ENCODE measurements around the gene RASSF7. TPM values are rescaled to one million over a fixed set of nuclear protein-coding genes. Genes with fewer than 3 reads are reported as not detected.

Gene RASSF7
- total and polyA plus RNA-seq, 10 of the 15 experiments (the other 5 are each of a cell fraction or from before 2014, with no cell fraction given): 0.39 to 29.7 (median 13.2) TPM

DNA sequence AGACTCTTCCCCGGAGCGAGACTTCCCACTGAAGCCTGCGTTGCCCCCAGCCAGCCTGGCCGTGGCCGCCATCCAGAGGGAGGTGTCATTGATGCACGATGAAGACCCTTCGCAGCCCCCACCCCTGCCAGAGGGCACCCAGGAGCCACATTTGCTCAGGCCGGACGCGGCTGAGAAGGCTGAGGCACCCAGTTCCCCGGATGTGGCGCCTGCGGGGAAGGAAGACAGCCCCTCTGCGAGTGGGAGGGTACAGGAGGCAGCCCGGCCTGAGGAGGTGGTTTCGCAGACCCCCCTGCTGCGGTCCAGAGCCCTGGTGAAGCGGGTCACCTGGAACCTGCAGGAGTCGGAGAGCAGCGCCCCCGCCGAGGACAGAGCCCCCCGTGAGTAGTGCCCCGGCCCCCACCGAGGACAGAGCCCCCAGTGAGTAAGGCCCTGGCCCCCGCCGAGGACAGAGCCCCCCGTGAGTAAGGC, 48.6 kb downstream of the RASSF7 start:
- Histone ChIP-seq H3K27me3 (replicated peaks in 1 of 2; ENCODE audit: control insufficient read depth in 2 of 2, insufficient read depth in 2 of 2, low read length in 1 of 2) (no peaks in the 10 kb centered on the region), H2AFZ (ENCODE audit: control insufficient read depth, low read depth, low read length) (no peak overlapping the region), H3K4me2 (ENCODE audit: control insufficient read depth, insufficient read depth) (no peak overlapping the region), H3K27ac (ENCODE audit: control insufficient read depth, insufficient read depth) (no peak overlapping the region), H3K9ac (ENCODE audit: control insufficient read depth, insufficient read depth, low read length) (no peak overlapping the region), H3K79me2 (ENCODE audit: control insufficient read depth, insufficient read depth, low read length) (peaks cover 13% of the 10 kb centered on the region), H4K20me1 (ENCODE audit: control insufficient read depth, insufficient read depth) (peaks cover 11% of the 10 kb centered on the region), H3K4me3 (no peak overlapping the region), H3K36me3 (ENCODE audit: control insufficient read depth in 2 of 2, insufficient read depth in 2 of 2, low read length in 1 of 2) (peaks cover 21 to 75% of the 10 kb centered on the region in 2 experiments; a peak in 3 of 4 replicates), H3K4me1 (ENCODE audit: control insufficient read depth, insufficient read depth, low read length) (peaks cover 10% of the 10 kb centered on the region), H3K9me3 (replicated peaks; ENCODE audit: control insufficient read depth, insufficient read depth, low read length) (no peaks in the 10 kb centered on the region)
- in situ Hi-C loops (cut with MboI) (no loop called here), intact Hi-C loops (cut with micrococcal nuclease; ENCODE audit: unreplicated experiment) (no loop called here)
- DNase-seq (ENCODE audit: low read depth, low spot score) (no peak), FAIRE-seq (no peak), ATAC-seq (no peak)
- ChIA-PET SMC1A (ENCODE audit: uncharacterized antibody, unreplicated experiment) (no interaction called here), POLR2A (no interaction called here), RAD21 (ENCODE audit: unreplicated experiment) (no interaction called here), CTCF (no interaction called here)
- BruUV-seq (replicated peaks): no TSS peak
- WGBS (ENCODE audit: insufficient coverage, insufficient replicate concordance, low lambda C conversion rate, missing lambda C conversion rate): 97% methylated on average over 26 of the region's 28 CpGs
- TF ChIP-seq POLR2A (IDR thresholded peaks at IDR 0.05; ENCODE audit: low read depth, low read length) (0 out of 2 replicates have a peak, but pooled peaks have one; percentile 18), NKRF (conservative IDR thresholded peaks at IDR 0.05) (no peak)

DNA sequence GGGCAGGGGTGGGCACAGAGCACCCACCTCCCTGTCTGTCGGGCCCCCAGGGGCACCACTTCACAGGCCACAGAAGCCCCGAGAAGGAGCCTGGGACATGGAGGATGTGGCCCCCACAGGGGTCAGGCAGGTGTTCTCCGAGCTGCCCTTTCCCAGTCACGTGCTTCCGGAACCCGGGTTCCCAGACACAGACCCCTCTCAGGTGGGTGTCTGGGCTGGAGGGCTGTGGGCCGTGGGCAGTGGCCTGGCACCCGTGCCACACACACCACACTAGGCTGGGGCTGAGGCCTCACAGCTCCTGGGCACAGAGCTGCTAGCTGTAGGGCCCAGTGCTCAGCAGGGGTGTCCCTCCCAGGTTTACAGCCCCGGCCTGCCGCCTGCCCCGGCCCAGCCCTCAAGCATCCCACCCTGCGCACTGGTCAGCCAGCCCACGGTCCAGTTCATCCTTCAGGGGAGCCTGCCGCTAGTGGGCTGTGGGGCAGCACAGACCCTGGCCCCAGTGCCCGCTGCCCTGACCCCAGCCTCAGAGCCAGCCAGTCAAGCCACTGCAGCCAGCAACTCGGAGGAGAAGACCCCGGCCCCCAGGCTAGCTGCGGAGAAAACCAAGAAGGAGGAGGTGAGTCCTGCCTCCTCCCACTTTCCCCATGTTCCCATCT, 49.5 kb downstream of the RASSF7 start:
- ChIA-PET RAD21 (ENCODE audit: unreplicated experiment) (no interaction called here), SMC1A (ENCODE audit: uncharacterized antibody, unreplicated experiment) (no interaction called here), POLR2A (no interaction called here), CTCF (no interaction called here)
- Histone ChIP-seq H3K9me3 (replicated peaks; ENCODE audit: control insufficient read depth, insufficient read depth, low read length) (no peaks in the 10 kb centered on the region), H4K20me1 (ENCODE audit: control insufficient read depth, insufficient read depth) (peaks cover 11% of the 10 kb centered on the region), H3K79me2 (ENCODE audit: control insufficient read depth, insufficient read depth, low read length) (peaks cover 22% of the 10 kb centered on the region), H3K4me2 (ENCODE audit: control insufficient read depth, insufficient read depth) (no peak overlapping the region), H2AFZ (ENCODE audit: control insufficient read depth, low read depth, low read length) (no peak overlapping the region), H3K27me3 (replicated peaks in 1 of 2; ENCODE audit: control insufficient read depth in 2 of 2, insufficient read depth in 2 of 2, low read length in 1 of 2) (no peaks in the 10 kb centered on the region), H3K27ac (ENCODE audit: control insufficient read depth, insufficient read depth) (no peak overlapping the region), H3K9ac (ENCODE audit: control insufficient read depth, insufficient read depth, low read length) (no peak overlapping the region), H3K4me3 (no peak overlapping the region), H3K4me1 (ENCODE audit: control insufficient read depth, insufficient read depth, low read length) (peaks cover 10% of the 10 kb centered on the region), H3K36me3 (ENCODE audit: control insufficient read depth in 2 of 2, insufficient read depth in 2 of 2, low read length in 1 of 2) (peaks cover 16 to 70% of the 10 kb centered on the region in 2 experiments; a peak in 3 of 4 replicates)
- FAIRE-seq (no peak), DNase-seq (ENCODE audit: low read depth, low spot score) (no peak), ATAC-seq (no peak)
- TF ChIP-seq SMAD5 (IDR thresholded peaks at IDR 0.05; ENCODE audit: low read depth) (no peak), POLR2A (IDR thresholded peaks at IDR 0.05; ENCODE audit: low read depth, low read length) (peak; percentile 3; the same call in 1 of the 2 replicates), HDGF (IDR thresholded peaks at IDR 0.05) (no peak), TBL1XR1 (IDR thresholded peaks at IDR 0.05; ENCODE audit: low read depth, low read length) (no peak), DPF2 (IDR thresholded peaks at IDR 0.05) (no peak), ZNF274 (IDR thresholded peaks at IDR 0.05; ENCODE audit: insufficient read depth, insufficient read length) (no peak), MLLT1 (IDR thresholded peaks at IDR 0.05) (no peak)
- TF ChIP-seq, protein P1, sequence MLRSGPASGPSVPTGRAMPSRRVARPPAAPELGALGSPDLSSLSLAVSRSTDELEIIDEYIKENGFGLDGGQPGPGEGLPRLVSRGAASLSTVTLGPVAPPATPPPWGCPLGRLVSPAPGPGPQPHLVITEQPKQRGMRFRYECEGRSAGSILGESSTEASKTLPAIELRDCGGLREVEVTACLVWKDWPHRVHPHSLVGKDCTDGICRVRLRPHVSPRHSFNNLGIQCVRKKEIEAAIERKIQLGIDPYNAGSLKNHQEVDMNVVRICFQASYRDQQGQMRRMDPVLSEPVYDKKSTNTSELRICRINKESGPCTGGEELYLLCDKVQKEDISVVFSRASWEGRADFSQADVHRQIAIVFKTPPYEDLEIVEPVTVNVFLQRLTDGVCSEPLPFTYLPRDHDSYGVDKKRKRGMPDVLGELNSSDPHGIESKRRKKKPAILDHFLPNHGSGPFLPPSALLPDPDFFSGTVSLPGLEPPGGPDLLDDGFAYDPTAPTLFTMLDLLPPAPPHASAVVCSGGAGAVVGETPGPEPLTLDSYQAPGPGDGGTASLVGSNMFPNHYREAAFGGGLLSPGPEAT (IDR thresholded peaks at IDR 0.05; ENCODE audit: low read depth): no peak
- TF ChIP-seq, protein P2, sequence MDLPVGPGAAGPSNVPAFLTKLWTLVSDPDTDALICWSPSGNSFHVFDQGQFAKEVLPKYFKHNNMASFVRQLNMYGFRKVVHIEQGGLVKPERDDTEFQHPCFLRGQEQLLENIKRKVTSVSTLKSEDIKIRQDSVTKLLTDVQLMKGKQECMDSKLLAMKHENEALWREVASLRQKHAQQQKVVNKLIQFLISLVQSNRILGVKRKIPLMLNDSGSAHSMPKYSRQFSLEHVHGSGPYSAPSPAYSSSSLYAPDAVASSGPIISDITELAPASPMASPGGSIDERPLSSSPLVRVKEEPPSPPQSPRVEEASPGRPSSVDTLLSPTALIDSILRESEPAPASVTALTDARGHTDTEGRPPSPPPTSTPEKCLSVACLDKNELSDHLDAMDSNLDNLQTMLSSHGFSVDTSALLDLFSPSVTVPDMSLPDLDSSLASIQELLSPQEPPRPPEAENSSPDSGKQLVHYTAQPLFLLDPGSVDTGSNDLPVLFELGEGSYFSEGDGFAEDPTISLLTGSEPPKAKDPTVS (IDR thresholded peaks at IDR 0.05; ENCODE audit: low read depth, low read length): no peak
- intact Hi-C loops (cut with micrococcal nuclease; ENCODE audit: unreplicated experiment): no loop called here
- 98% methylated on average over 18 of the region's 18 CpGs for WGBS (ENCODE audit: insufficient coverage, insufficient replicate concordance, low lambda C conversion rate, missing lambda C conversion rate)
- BruUV-seq (replicated peaks): no TSS peak
- in situ Hi-C loops (cut with MboI): no loop called here

All from GM12878 (cell line).